GM21360 (cell line): ENCODE results near the gene USP50.
"Not testable (repeated sequence)": the region's sequence is repeated elsewhere in the genome, so short reads cannot be mapped to it uniquely, and the experiment has no call there.

Experiments
- ATAC-seq: cut with Tn5 transposase; IDR thresholded peaks from one replicate; pipeline ENCODE4 v1.9.1; 2021; ENCODE audit warnings: mild to moderate bottlenecking, moderate library complexity; ENCODE audit not compliant: unreplicated experiment

The USP50 gene

GRCh38 chr15:50546566-50546965 lies at the start of gene USP50:
TSS of gene USP50 (minus strand) at chr15:50546666. CDS start at chr15:50546525, 141 bp downstream.
- no peak for ATAC-seq

GRCh38 chr15:50594311-50594710 lies 47.8 kb upstream of the USP50 start:
- no peak for ATAC-seq

GRCh38 chr15:50593761-50594160 lies 47.3 kb upstream of the USP50 start:
- ATAC-seq = no peak

GRCh38 chr15:50590288-50590687 lies 43.8 kb upstream of the USP50 start:
- no peak for ATAC-seq

- no peak for ATAC-seq
Measured at GRCh38 chr15:50577492-50577891, 31.0 kb upstream of the USP50 start.

GRCh38 chr15:50576166-50576565 lies 29.7 kb upstream of the USP50 start:
- ATAC-seq = no peak

GRCh38 chr15:50573842-50574241 lies 27.4 kb upstream of the USP50 start:
- not testable (repeated sequence) for ATAC-seq

- no peak for ATAC-seq
Measured at GRCh38 chr15:50563756-50564155, 17.3 kb upstream of the USP50 start.

GRCh38 chr15:50562735-50563640 lies 16.5 kb upstream of the USP50 start:
- no peak for ATAC-seq

- ATAC-seq = no peak
Measured at GRCh38 chr15:50558012-50558411, 11.5 kb upstream of the USP50 start.

- ATAC-seq = no peak
Measured at GRCh38 chr15:50556642-50557371, 10.3 kb upstream of the USP50 start.

GRCh38 chr15:50552238-50552637 lies 5.8 kb upstream of the USP50 start:
- no peak for ATAC-seq

GRCh38 chr15:50549326-50549725 lies 2.9 kb upstream of the USP50 start:
- no peak for ATAC-seq

- no peak for ATAC-seq
Measured at GRCh38 chr15:50544368-50544767, 2.1 kb downstream of the USP50 start.

- ATAC-seq = no peak
Measured at GRCh38 chr15:50543556-50543955, 2.9 kb downstream of the USP50 start.

- no peak for ATAC-seq
Measured at GRCh38 chr15:50542887-50543210, 3.6 kb downstream of the USP50 start.

GRCh38 chr15:50531766-50532165 lies 14.7 kb downstream of the USP50 start:
- ATAC-seq = no peak

- no peak for ATAC-seq
Measured at GRCh38 chr15:50531163-50531562, 15.3 kb downstream of the USP50 start.

- ATAC-seq = no peak
Measured at GRCh38 chr15:50523851-50524251, 22.6 kb downstream of the USP50 start.

GRCh38 chr15:50519740-50520425 lies 26.6 kb downstream of the USP50 start:
- ATAC-seq = no peak

- no peak for ATAC-seq
Measured at GRCh38 chr15:50513001-50513400, 33.5 kb downstream of the USP50 start.

- ATAC-seq = no peak
Measured at GRCh38 chr15:50506121-50506520, 40.3 kb downstream of the USP50 start.
